Measurements from ENCODE around the gene CACTIN.
"Not testable (repeated sequence)": the region's sequence is repeated elsewhere in the genome, so short reads cannot be mapped to it uniquely, and the experiment has no call there.

The CACTIN gene

GRCh38 chr19:3669082-3669946, 42.7 kb upstream of the CACTIN start:
- Histone ChIP-seq H3K9ac (ENCODE audit: low read length in 2 of 2) (peak overlapping the region; percentile 87 to 96), H3K27me3 (ENCODE audit: control insufficient read depth in 1 of 2, insufficient read depth in 2 of 2, low read length in 2 of 2) (no peaks in the 10 kb centered on the region), H3K4me1 (ENCODE audit: control insufficient read depth, insufficient read depth, low read length) (peaks cover 73% of the 10 kb centered on the region), H3K9me3 (ENCODE audit: control insufficient read depth in 2 of 2, low read length in 2 of 2) (peaks cover 0 to 3% of the 10 kb centered on the region in 2 donors), H3K27ac (ENCODE audit: low read length) (peak overlapping the region; percentile 100), H3K4me3 (ENCODE audit: low read length in 2 of 2) (peak overlapping the region; percentile 61 to 62), H3K36me3 (ENCODE audit: control insufficient read depth in 2 of 2, insufficient read depth in 2 of 2, low read length in 2 of 2) (peaks cover 8 to 15% of the 10 kb centered on the region in 2 donors)

- Histone ChIP-seq H3K4me1 (ENCODE audit: control insufficient read depth, insufficient read depth, low read length) (peaks cover 73% of the 10 kb centered on the region), H3K27me3 (ENCODE audit: control insufficient read depth in 1 of 2, insufficient read depth in 2 of 2, low read length in 2 of 2) (no peaks in the 10 kb centered on the region), H3K4me3 (ENCODE audit: low read length in 2 of 2) (peak overlapping the region; percentile 45 to 61), H3K36me3 (ENCODE audit: control insufficient read depth in 2 of 2, insufficient read depth in 2 of 2, low read length in 2 of 2) (peaks cover 15 to 21% of the 10 kb centered on the region in 2 donors), H3K9me3 (ENCODE audit: control insufficient read depth in 2 of 2, low read length in 2 of 2) (no peaks in the 10 kb centered on the region), H3K9ac (ENCODE audit: low read length in 2 of 2) (peak overlapping the region; percentile 87 to 96), H3K27ac (ENCODE audit: low read length) (peak overlapping the region; percentile 100)
Observed at GRCh38 chr19:3668331-3669081, 41.9 kb upstream of the CACTIN start.

GRCh38 chr19:3667766-3668165, 41.2 kb upstream of the CACTIN start:
- Histone ChIP-seq H3K4me1 (ENCODE audit: control insufficient read depth, insufficient read depth, low read length) (peaks cover 68% of the 10 kb centered on the region), H3K27ac (ENCODE audit: low read length) (peak overlapping the region; percentile 100), H3K9ac (ENCODE audit: low read length in 2 of 2) (peak overlapping the region; percentile 87 to 96)

GRCh38 chr19:3667037-3667638, 40.5 kb upstream of the CACTIN start:
- no peak overlapping the region for H3K4me3 ChIP-seq (ENCODE audit: low read length in 2 of 2)
- H3K9me3 ChIP-seq (ENCODE audit: control insufficient read depth in 2 of 2, low read length in 2 of 2) = no peaks in the 10 kb centered on the region
- peak overlapping the region in 1 of 2 donors; percentile 21 for H3K9ac ChIP-seq (ENCODE audit: low read length in 2 of 2)
- no peaks in the 10 kb centered on the region for H3K27me3 ChIP-seq (ENCODE audit: control insufficient read depth in 1 of 2, insufficient read depth in 2 of 2, low read length in 2 of 2)
- peaks cover 18 to 29% of the 10 kb centered on the region in 2 donors for H3K36me3 ChIP-seq (ENCODE audit: control insufficient read depth in 2 of 2, insufficient read depth in 2 of 2, low read length in 2 of 2)
- peaks cover 63% of the 10 kb centered on the region for H3K4me1 ChIP-seq (ENCODE audit: control insufficient read depth, insufficient read depth, low read length)
- peak overlapping the region; percentile 100 for H3K27ac ChIP-seq (ENCODE audit: low read length)

More at GRCh38 chr19:3667766-3668165, 41.2 kb upstream of the CACTIN start:
- H3K9me3 ChIP-seq (ENCODE audit: control insufficient read depth in 2 of 2, low read length in 2 of 2) = no peaks in the 10 kb centered on the region
- peaks cover 18 to 28% of the 10 kb centered on the region in 2 donors for H3K36me3 ChIP-seq (ENCODE audit: control insufficient read depth in 2 of 2, insufficient read depth in 2 of 2, low read length in 2 of 2)
- peak overlapping the region in 1 of 2 donors; percentile 47 for H3K4me3 ChIP-seq (ENCODE audit: low read length in 2 of 2)
- no peaks in the 10 kb centered on the region for H3K27me3 ChIP-seq (ENCODE audit: control insufficient read depth in 1 of 2, insufficient read depth in 2 of 2, low read length in 2 of 2)

- peaks cover 57% of the 10 kb centered on the region for H3K4me1 ChIP-seq (ENCODE audit: control insufficient read depth, insufficient read depth, low read length)
Observed at GRCh38 chr19:3666545-3666856, 39.9 kb upstream of the CACTIN start.

GRCh38 chr19:3665681-3666544, 39.3 kb upstream of the CACTIN start:
- H3K4me1 ChIP-seq (ENCODE audit: control insufficient read depth, insufficient read depth, low read length) = peaks cover 51% of the 10 kb centered on the region
- H3K4me3 ChIP-seq (ENCODE audit: low read length in 2 of 2) = no peak overlapping the region
- peak overlapping the region; percentile 100 for H3K27ac ChIP-seq (ENCODE audit: low read length)
- peaks cover 27 to 38% of the 10 kb centered on the region in 2 donors for H3K36me3 ChIP-seq (ENCODE audit: control insufficient read depth in 2 of 2, insufficient read depth in 2 of 2, low read length in 2 of 2)
- no peaks in the 10 kb centered on the region for H3K27me3 ChIP-seq (ENCODE audit: control insufficient read depth in 1 of 2, insufficient read depth in 2 of 2, low read length in 2 of 2)
- H3K9ac ChIP-seq (ENCODE audit: low read length in 2 of 2) = no peak overlapping the region
- H3K9me3 ChIP-seq (ENCODE audit: control insufficient read depth in 2 of 2, low read length in 2 of 2) = no peaks in the 10 kb centered on the region

More at GRCh38 chr19:3666545-3666856, 39.9 kb upstream of the CACTIN start:
- peaks cover 21 to 34% of the 10 kb centered on the region in 2 donors for H3K36me3 ChIP-seq (ENCODE audit: control insufficient read depth in 2 of 2, insufficient read depth in 2 of 2, low read length in 2 of 2)
- H3K9ac ChIP-seq (ENCODE audit: low read length in 2 of 2); H3K4me3 ChIP-seq (ENCODE audit: low read length in 2 of 2); H3K27me3 ChIP-seq (ENCODE audit: control insufficient read depth in 1 of 2, insufficient read depth in 2 of 2, low read length in 2 of 2); H3K9me3 ChIP-seq (ENCODE audit: control insufficient read depth in 2 of 2, low read length in 2 of 2): not testable (repeated sequence)
- H3K27ac ChIP-seq (ENCODE audit: low read length) = peak overlapping the region; percentile 100

- peaks cover 34 to 42% of the 10 kb centered on the region in 2 donors for H3K36me3 ChIP-seq (ENCODE audit: control insufficient read depth in 2 of 2, insufficient read depth in 2 of 2, low read length in 2 of 2)
- H3K9ac ChIP-seq (ENCODE audit: low read length in 2 of 2) = no peak overlapping the region
- peaks cover 43% of the 10 kb centered on the region for H3K4me1 ChIP-seq (ENCODE audit: control insufficient read depth, insufficient read depth, low read length)
- H3K4me3 ChIP-seq (ENCODE audit: low read length in 2 of 2) = no peak overlapping the region
- no peak overlapping the region for H3K27ac ChIP-seq (ENCODE audit: low read length)
- H3K9me3 ChIP-seq (ENCODE audit: control insufficient read depth in 2 of 2, low read length in 2 of 2) = no peaks in the 10 kb centered on the region
- no peaks in the 10 kb centered on the region for H3K27me3 ChIP-seq (ENCODE audit: control insufficient read depth in 1 of 2, insufficient read depth in 2 of 2, low read length in 2 of 2)
Observed at GRCh38 chr19:3664879-3665642, 38.5 kb upstream of the CACTIN start.

GRCh38 chr19:3663838-3664237, 37.2 kb upstream of the CACTIN start:
- Histone ChIP-seq H3K4me3 (ENCODE audit: low read length in 2 of 2) (no peak overlapping the region), H3K27ac (ENCODE audit: low read length) (no peak overlapping the region), H3K9ac (ENCODE audit: low read length in 2 of 2) (no peak overlapping the region), H3K4me1 (ENCODE audit: control insufficient read depth, insufficient read depth, low read length) (peaks cover 30% of the 10 kb centered on the region), H3K36me3 (ENCODE audit: control insufficient read depth in 2 of 2, insufficient read depth in 2 of 2, low read length in 2 of 2) (peaks cover 42 to 49% of the 10 kb centered on the region in 2 donors), H3K9me3 (ENCODE audit: control insufficient read depth in 2 of 2, low read length in 2 of 2) (no peaks in the 10 kb centered on the region), H3K27me3 (ENCODE audit: control insufficient read depth in 1 of 2, insufficient read depth in 2 of 2, low read length in 2 of 2) (no peaks in the 10 kb centered on the region)

- peaks cover 10% of the 10 kb centered on the region for H3K4me1 ChIP-seq (ENCODE audit: control insufficient read depth, insufficient read depth, low read length)
- H3K27ac ChIP-seq (ENCODE audit: low read length) = no peak overlapping the region
- H3K9me3 ChIP-seq (ENCODE audit: control insufficient read depth in 2 of 2, low read length in 2 of 2) = no peaks in the 10 kb centered on the region
Observed at GRCh38 chr19:3661284-3662238, 35.0 kb upstream of the CACTIN start.

More at GRCh38 chr19:3661284-3662238, 35.0 kb upstream of the CACTIN start:
- H3K27me3 ChIP-seq (ENCODE audit: control insufficient read depth in 1 of 2, insufficient read depth in 2 of 2, low read length in 2 of 2) = no peaks in the 10 kb centered on the region
- H3K9ac ChIP-seq (ENCODE audit: low read length in 2 of 2) = no peak overlapping the region
- H3K4me3 ChIP-seq (ENCODE audit: low read length in 2 of 2) = no peak overlapping the region
- peaks cover 51 to 62% of the 10 kb centered on the region in 2 donors for H3K36me3 ChIP-seq (ENCODE audit: control insufficient read depth in 2 of 2, insufficient read depth in 2 of 2, low read length in 2 of 2)
